IMR-90 (cell line): ENCODE results near the gene TOPORS. TPM values are rescaled to one million over a fixed set of nuclear protein-coding genes. Genes with fewer than 3 reads are reported as not detected.

Experiments
- ATAC-seq: fragments of 200-7000 bp; cut with Tn5 transposase; 2 replicates; pipeline ENCODE4 v1.9.1; 2020; ENCODE audit warnings: low read depth, mild to moderate bottlenecking, moderate library complexity
- BruUV-seq: library from RNA; stranded (reverse); fragments of 400-500 nt; replicated peaks from 2 replicates; lab custom pipeline; 2021; lab: Mats Ljungman, UMichigan
- CTCF ChIA-PET: fragments of 300-600 bp; formaldehyde crosslinking; extraction: SDS; loops from one replicate; lab custom pipeline; 2021; ENCODE audit warnings: antibody characterized with exemption; lab: Yijun Ruan, JAX
- POLR2A ChIA-PET: fragments of 300-600 bp; sonication (Branson Sonifier 250); formaldehyde crosslinking; loops from one replicate; lab custom pipeline; 2022; ENCODE audit warnings: antibody characterized with exemption; ENCODE audit not compliant: unreplicated experiment; lab: Charles Lee
- DNase-seq: peaks from one replicate; pipeline ENCODE4 v3.0.0; 2013
- H2AFZ ChIP-seq: replicated peaks from 2 replicates; pipeline ENCODE3; 2013; ENCODE audit warnings: low read length, mild to moderate bottlenecking; ENCODE audit not compliant: poor library complexity
- H2AK5ac ChIP-seq: 2 replicates; pipeline ENCODE4 v1.6.1; 2013; ENCODE audit warnings: low read depth, low read length, inconsistent platforms
- H2AK9ac ChIP-seq: replicated peaks from 2 replicates; pipeline ENCODE3; 2013; ENCODE audit warnings: mild to moderate bottlenecking, low read depth, low read length, moderate library complexity; ENCODE audit not compliant: poor library complexity
- H2BK120ac ChIP-seq: 2 replicates; pipeline ENCODE4 v1.6.1; 2013; ENCODE audit warnings: low read depth, low read length, inconsistent platforms
- H2BK15ac ChIP-seq: 3 replicates; pipeline ENCODE4 v1.6.1; 2013; ENCODE audit warnings: low read depth, low read length, inconsistent platforms
- H2BK20ac ChIP-seq: 2 replicates; pipeline ENCODE4 v1.6.1; 2013; ENCODE audit warnings: low read depth, mild to moderate bottlenecking, inconsistent platforms, low read length, moderate library complexity
- H2BK5ac ChIP-seq: 2 replicates; pipeline ENCODE4 v1.6.1; 2013; ENCODE audit warnings: mild to moderate bottlenecking, low read depth, low read length, inconsistent platforms; ENCODE audit not compliant: poor library complexity, severe bottlenecking
- H3K14ac ChIP-seq: replicated peaks from 2 replicates; pipeline ENCODE4 v1.6.1; 2013; ENCODE audit warnings: low read depth, low read length, inconsistent platforms
- H3K18ac ChIP-seq: 2 replicates; pipeline ENCODE4 v1.6.1; 2013; ENCODE audit warnings: low read depth, low read length, control low read depth
- H3K23ac ChIP-seq: 2 replicates; pipeline ENCODE4 v1.6.1; 2013; ENCODE audit warnings: low read depth, low read length, inconsistent platforms
- H3K27ac ChIP-seq: 2 replicates; pipeline ENCODE4 v1.5.1; 2013; ENCODE audit warnings: mild to moderate bottlenecking, control low read depth, low read length; ENCODE audit not compliant: insufficient read depth
- H3K27me3 ChIP-seq: 2 replicates; pipeline ENCODE4 v1.6.1; 2013; ENCODE audit warnings: low read length; ENCODE audit not compliant: control insufficient read depth, insufficient read depth
- H3K36me3 ChIP-seq: 2 replicates; pipeline ENCODE4 v1.6.1; 2013; ENCODE audit warnings: low read length, mixed read lengths; ENCODE audit not compliant: control insufficient read depth, insufficient read depth
- H3K4ac ChIP-seq: 2 replicates; pipeline ENCODE4 v1.6.1; 2013; ENCODE audit warnings: low read depth, low read length, inconsistent platforms
- H3K4me1 ChIP-seq: 2 replicates; pipeline ENCODE4 v1.6.1; 2013; ENCODE audit warnings: low read length, mixed read lengths; ENCODE audit not compliant: control insufficient read depth, insufficient read depth
- H3K4me2 ChIP-seq: 2 replicates; pipeline ENCODE4 v1.6.1; 2013; ENCODE audit warnings: low read depth, mild to moderate bottlenecking, control low read depth, low read length, moderate library complexity
- H3K4me3 ChIP-seq: 2 replicates; pipeline ENCODE4 v1.5.1; 2013; ENCODE audit warnings: low read depth, mild to moderate bottlenecking, control low read depth, low read length, moderate library complexity; ENCODE audit not compliant: insufficient read depth
- H3K56ac ChIP-seq: 2 replicates; pipeline ENCODE4 v1.6.1; 2013; ENCODE audit warnings: low read length, inconsistent platforms; ENCODE audit not compliant: insufficient read depth; ENCODE audit errors: extremely low read depth
- H3K79me1 ChIP-seq, 2 experiments: 2 replicates each; pipeline ENCODE4 v1.6.1; 2013; ENCODE audit warnings: low read length in 2 of 2, inconsistent platforms in 1 of 2, low read depth in 1 of 2
- H3K9ac ChIP-seq: 2 replicates; pipeline ENCODE4 v1.6.1; 2013; ENCODE audit warnings: low read depth, low read length, control low read depth
- H3K9me1 ChIP-seq: 2 replicates; pipeline ENCODE4 v1.6.1; 2013; ENCODE audit warnings: low read length, inconsistent platforms; ENCODE audit not compliant: insufficient read depth
- H3K9me3 ChIP-seq: 2 replicates; pipeline ENCODE4 v1.6.1; 2013; ENCODE audit warnings: low read length; ENCODE audit not compliant: control insufficient read depth, insufficient read depth
- H4K20me1 ChIP-seq: 2 replicates; pipeline ENCODE4 v1.6.1; 2013; ENCODE audit warnings: low read length, inconsistent platforms; ENCODE audit not compliant: insufficient read depth
- H4K5ac ChIP-seq: 2 replicates; pipeline ENCODE4 v1.6.1; 2013; ENCODE audit warnings: mild to moderate bottlenecking, low read depth, low read length, control low read depth
- H4K8ac ChIP-seq, 2 experiments: 2 replicates each; pipeline ENCODE4 v1.6.1; 2013; ENCODE audit warnings: low read depth in 2 of 2, low read length in 2 of 2, control low read depth in 1 of 2, inconsistent platforms in 1 of 2
- H4K91ac ChIP-seq: 2 replicates; pipeline ENCODE4 v1.6.1; 2013; ENCODE audit warnings: low read depth, low read length, inconsistent platforms; ENCODE audit not compliant: insufficient read depth
- FOS ChIP-seq: fragments of 150-350 bp; IDR thresholded peaks from 2 replicates; pipeline ENCODE4 v1.6.1; 2016; ENCODE audit warnings: low read depth, low read length
- WGBS, 2 experiments: methylation state at CpG; one replicate each; pipeline versions ENCODE4 v1.1.5 to v1.1.7; 2013; ENCODE audit warnings: missing lambda C conversion rate in 2 of 2; ENCODE audit not compliant: insufficient read length in 1 of 2; ENCODE audit errors: extremely low coverage in 2 of 2; 5-methylcytosine and 5-hydroxymethylcytosine counted together
- dilution Hi-C: fragments of 300-500 bp; cut with HindIII; formaldehyde crosslinking; loops from one replicate; pipeline ENCODE4 v1.14.3; 2018; ENCODE audit warnings: low sequenced_read_pairs; ENCODE audit not compliant: unreplicated experiment
- in situ Hi-C: fragments of 300-500 bp; cut with MboI; formaldehyde crosslinking; loops from 3 replicates; pipeline ENCODE4 v1.14.3; 2019; ENCODE audit warnings: low sequenced_read_pairs, inconsistent platforms, mixed read lengths
- intact Hi-C: fragments of 100-400 bp; cut with micrococcal nuclease; formaldehyde crosslinking; loops from 2 replicates; pipeline ENCODE4 v1.10.0; 2022
- polyA plus RNA-seq, 3 experiments: library from polyadenylated mRNA; depleted of rRNA; stranded (reverse); fragments of >200 nt; gene quantifications; 2 replicates each; pipeline ENCODE4 v1.2.3, GENCODE V29; 2012; ENCODE audit warnings: low replicate concordance in 1 of 3
- total RNA-seq: library from RNA; depleted of rRNA; stranded (reverse); fragments of >200 nt; gene quantifications from 2 replicates; pipeline ENCODE4 v1.2.3, GENCODE V29; 2012
- TF ChIP-seq, protein P1 (sequence below): fragments of 150-350 bp; IDR thresholded peaks from 2 replicates; pipeline ENCODE4 v1.6.1; 2017; ENCODE audit warnings: mild to moderate bottlenecking, antibody characterized with exemption, low read length, low read depth

The TOPORS gene
- total and polyA plus RNA-seq, 2 of the 4 experiments (the other 2 are of a cell fraction) = 7.4 to 27.8 TPM

DNA sequence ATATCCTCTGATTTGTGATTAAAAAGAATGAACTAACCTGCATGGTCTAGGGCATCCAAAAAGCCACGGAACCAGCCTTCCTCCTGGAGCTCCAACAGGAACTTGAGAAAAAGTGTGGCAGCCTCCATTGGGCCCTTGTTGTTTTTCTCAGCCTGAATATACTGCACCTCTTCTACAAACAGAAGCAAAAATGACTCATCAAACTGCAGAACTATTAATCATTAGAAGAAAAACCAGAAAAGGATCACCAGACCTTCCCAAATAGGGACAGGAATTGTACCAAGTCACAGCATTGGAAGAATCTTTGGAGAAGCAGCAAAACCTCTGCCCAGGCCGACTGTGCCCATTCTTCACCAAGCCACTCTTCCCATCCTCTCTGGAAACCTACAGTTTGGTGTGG, 51.6 kb downstream of the TOPORS start:
- H3K36me3 ChIP-seq = peaks cover 11% of the 10 kb centered on the region; the same call in 1 of the 2 replicates
- H3K18ac ChIP-seq = no peak overlapping the region
- H2BK20ac ChIP-seq = peak overlapping the region; percentile 42; the same call in 1 of the 2 replicates
- H2BK15ac ChIP-seq = no peak overlapping the region
- no peak overlapping the region for H2AK9ac ChIP-seq
- no peak overlapping the region for H3K4me3 ChIP-seq
- no peak overlapping the region for H4K5ac ChIP-seq
- no peaks in the 10 kb centered on the region for H3K9me3 ChIP-seq
- H3K4me2 ChIP-seq = no peak overlapping the region
- dilution Hi-C loops (no loop called here), in situ Hi-C loops (no loop called here), intact Hi-C loops (no loop called here)
- no peak overlapping the region for H4K91ac ChIP-seq
- no peak overlapping the region for H3K27ac ChIP-seq
- no peak overlapping the region for H3K23ac ChIP-seq
- no peaks in the 10 kb centered on the region for H3K4me1 ChIP-seq
- H2BK120ac ChIP-seq = no peak overlapping the region
- ChIA-PET CTCF (no interaction called here), POLR2A (no interaction called here)
- peak overlapping the region in 1 of 2 experiments; percentile 40; a peak in 1 of 4 replicates for H4K8ac ChIP-seq
- peak overlapping the region; percentile 83; the same call in 1 of the 2 replicates for H3K4ac ChIP-seq
- ATAC-seq (peak; percentile 51; the same call in 1 of the 2 replicates), DNase-seq (peak; percentile 46)
- no TSS peak for BruUV-seq
- H3K14ac ChIP-seq = 0 out of 2 replicates have a peak overlapping the region, but pooled peaks have one; percentile 3
- H2AFZ ChIP-seq = no peak overlapping the region
- H3K9ac ChIP-seq = no peak overlapping the region
- H3K27me3 ChIP-seq = no peaks in the 10 kb centered on the region
- TF ChIP-seq, protein P1, sequence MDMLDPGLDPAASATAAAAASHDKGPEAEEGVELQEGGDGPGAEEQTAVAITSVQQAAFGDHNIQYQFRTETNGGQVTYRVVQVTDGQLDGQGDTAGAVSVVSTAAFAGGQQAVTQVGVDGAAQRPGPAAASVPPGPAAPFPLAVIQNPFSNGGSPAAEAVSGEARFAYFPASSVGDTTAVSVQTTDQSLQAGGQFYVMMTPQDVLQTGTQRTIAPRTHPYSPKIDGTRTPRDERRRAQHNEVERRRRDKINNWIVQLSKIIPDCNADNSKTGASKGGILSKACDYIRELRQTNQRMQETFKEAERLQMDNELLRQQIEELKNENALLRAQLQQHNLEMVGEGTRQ = no peak
- peak; percentile 34; the same call in 1 of the 2 replicates for TF ChIP-seq FOS
- H4K20me1 ChIP-seq = no peaks in the 10 kb centered on the region; the same call in 1 of the 2 replicates
- no peak overlapping the region for H2BK5ac ChIP-seq
- no peak overlapping the region for H3K56ac ChIP-seq
- no CpG with 5 or more reads among the region's 2 CpGs for WGBS, 2 experiments
- peaks cover 10 to 19% of the 10 kb centered on the region in 2 experiments; a peak in 3 of 4 replicates for H3K79me1 ChIP-seq
- H2AK5ac ChIP-seq = peak overlapping the region; percentile 10; the same call in 1 of the 2 replicates
- H3K9me1 ChIP-seq = 0 out of 2 replicates have a peak, but pooled peaks cover 2% of the 10 kb centered on the region
